GM19324 (cell line): Measurements from ENCODE around the gene CYTH4.
"Not testable (repeated sequence)": the region's sequence is repeated elsewhere in the genome, so short reads cannot be mapped to it uniquely, and the experiment has no call there.

ENCODE experiments used
- ATAC-seq: cut with Tn5 transposase; IDR thresholded peaks from one replicate; pipeline ENCODE4 v1.9.1; 2021; ENCODE audit warnings: mild to moderate bottlenecking, moderate library complexity; ENCODE audit not compliant: unreplicated experiment, low FRiP score

CYTH4 gene

DNA sequence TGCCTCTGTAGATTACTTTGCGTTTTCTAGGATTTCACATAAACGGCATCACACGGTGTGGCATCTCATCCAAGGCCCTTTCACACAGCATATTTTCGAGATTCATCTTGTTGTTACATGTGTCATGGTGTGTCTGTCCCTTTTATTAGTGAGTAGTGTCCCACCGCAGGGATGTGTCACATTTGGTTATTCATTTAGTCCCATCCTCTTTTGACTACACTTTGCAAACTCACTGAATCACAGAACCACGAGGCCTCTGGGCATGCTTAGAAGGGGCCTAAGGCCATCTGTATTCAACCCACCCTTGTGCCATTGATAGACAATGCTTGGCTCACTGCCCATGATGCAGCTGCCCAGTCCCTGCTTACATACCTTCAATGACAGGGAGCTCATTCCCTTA is 34.1 kb upstream of the CYTH4 start:
- ATAC-seq = no peak

DNA sequence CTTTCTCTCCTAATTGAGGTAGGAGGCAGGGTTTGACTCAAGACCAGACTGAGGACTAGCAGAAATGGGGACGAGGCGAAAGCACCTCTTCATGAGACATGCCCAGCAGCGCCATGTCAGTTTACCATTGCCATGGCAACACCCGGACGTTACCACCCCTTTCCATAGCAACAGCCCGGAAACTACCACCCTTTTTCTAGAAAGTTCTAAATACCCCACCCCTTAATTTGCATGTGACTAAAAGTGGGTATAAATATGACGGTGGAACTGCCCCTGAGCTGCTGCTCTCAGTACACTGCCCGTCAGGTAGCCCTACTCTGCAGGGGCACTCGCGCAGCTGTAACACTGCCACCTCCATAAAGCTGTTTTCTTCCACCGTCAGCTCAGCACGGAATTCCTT is 32.3 kb upstream of the CYTH4 start:
- ATAC-seq = no peak

DNA sequence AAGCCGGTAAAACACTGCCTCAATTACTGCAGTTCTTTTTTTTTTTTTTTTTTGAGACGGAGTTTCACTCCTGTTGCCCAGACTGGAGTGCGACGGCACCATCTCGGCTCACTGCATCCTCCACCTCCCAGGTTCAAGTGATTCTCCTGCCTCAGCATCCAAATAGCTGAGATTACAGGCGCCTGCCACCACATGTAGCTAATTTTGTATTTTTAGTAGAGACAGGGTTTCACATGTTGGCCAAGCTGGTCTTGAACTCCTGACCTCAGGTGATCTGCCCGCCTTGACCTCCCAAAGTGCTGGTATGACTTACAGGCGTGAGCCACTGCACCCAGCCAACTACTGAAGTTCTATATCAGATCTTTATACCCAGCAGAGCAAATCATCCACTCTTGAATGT is 30.5 kb upstream of the CYTH4 start:
- not testable (repeated sequence) for ATAC-seq

DNA sequence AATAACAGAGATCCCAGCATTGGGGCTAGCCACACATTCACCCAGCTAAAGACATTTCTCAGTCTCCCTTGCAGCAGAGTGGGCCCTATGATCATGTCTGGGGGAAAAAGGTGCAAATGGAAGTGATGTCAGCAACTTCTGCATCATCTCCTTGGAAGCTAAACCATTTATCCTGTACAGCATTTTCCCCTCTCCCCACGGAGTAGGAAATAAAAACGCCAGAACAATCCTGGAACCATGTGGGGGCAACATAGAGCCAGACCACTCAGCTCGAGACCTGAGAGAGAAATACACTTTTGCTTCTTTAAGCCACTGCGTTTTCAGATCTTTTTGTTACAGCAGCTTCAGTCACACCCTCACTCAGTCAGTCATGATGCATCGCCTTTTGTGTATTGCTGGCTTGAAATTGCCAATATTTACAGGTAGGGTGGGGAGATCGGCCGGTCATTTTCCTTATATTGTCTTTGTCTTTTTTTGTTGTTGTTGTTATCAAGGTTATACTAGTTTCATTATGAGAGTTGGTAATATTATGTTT is 29.1 kb upstream of the CYTH4 start:
- ATAC-seq = no peak

DNA sequence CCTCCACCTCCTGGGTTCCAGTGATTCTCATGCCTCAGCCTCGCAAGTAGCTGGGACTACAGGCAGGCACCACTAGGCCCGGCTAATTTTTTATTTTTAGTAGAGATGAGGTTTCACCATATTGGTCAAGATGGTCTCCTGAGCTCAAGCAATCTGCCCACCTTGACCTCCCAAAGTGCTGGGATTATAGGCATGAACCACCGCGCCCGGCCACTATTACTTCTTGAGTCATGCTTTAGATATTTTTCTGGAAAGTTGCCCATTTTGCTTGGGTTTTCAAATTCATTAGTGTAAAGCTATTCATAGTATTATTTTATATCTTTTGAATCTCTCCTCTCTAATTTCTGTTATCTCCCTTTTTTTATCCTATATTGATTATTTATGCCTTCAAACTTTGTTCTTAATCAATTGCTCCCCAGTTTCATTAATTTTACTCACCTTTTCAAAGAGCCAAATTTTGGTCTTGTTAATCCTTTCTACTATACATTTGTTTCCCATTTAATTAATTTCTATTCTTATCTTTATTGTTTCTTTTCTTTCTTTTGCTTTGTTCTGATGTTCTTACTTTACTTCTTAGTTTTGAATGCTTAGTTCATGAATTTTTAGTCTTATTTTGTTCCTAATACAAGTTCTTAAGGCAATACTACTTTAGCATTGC is 28.0 kb upstream of the CYTH4 start:
- ATAC-seq = no peak

DNA sequence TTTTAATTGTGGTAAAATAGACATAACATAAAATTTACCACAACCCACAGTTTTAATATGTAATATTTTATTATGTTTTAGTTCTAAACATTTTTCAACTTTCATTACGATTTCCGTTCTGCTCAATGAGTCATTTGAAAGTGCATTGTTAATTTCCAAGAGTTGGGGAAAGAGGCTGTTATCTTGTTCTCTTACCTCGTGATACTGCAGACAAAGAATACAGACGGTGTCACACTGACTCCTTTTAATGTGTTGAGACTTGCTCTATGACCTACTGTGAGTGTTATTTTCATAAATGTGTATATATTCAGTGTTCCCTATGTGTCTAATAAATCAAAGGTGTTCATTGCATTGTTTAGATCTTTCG is 27.5 kb upstream of the CYTH4 start:
- ATAC-seq = no peak

DNA sequence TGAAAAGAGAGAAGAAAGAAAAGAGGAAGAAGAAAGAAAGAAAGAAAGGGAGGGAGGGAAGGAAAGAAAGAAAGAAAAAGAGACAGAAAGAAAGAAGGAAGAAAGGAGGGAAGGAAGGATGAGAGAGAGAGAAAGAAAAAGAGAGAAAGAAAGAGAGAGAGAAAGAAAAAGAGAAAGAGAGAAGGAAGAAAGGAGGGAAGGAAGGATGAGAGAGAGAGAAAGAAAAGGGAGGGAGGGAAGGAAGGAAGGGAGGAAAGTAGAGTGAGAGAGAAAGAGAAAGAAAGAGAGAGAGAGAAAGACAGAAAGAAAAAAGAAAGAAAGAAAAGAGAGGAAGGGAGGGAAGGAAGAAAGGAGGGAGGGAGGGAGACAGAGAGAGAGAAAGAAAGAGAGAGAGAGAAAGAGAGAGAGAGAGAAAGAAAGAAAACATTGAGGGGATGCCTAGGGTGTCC is 26.7 kb upstream of the CYTH4 start:
- ATAC-seq = no peak

DNA sequence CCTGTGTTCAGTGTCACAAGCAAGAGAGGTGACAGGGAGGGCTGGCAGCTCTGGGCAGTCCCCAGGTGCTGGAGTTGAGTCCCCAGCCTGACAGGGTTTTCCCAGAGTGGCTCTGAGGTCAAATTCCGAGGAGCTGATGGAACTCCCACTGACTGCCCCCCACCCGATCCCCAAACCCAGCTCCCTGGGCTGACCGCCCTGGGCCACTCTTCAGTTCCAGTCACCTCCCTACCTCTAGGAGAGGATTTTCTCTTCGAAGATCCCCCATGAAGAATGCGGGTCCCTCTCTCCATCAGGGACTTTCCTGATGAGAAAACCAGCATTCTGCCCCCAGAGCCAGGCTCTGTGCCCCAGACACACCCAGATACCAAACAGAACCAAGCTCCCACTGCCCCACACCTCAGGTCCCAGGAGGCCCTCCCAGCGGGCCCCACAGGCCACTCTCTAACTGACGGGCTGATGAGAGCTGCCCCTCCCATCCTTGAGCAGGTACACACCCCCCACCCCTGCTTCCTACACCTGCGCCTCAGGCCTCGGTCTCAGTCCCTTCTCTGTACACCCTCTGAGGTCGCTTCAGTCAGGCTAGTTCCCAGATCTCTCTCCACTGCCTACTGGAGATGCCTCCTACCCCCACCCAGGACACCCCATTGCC is 26.1 kb upstream of the CYTH4 start:
- ATAC-seq = no peak

DNA sequence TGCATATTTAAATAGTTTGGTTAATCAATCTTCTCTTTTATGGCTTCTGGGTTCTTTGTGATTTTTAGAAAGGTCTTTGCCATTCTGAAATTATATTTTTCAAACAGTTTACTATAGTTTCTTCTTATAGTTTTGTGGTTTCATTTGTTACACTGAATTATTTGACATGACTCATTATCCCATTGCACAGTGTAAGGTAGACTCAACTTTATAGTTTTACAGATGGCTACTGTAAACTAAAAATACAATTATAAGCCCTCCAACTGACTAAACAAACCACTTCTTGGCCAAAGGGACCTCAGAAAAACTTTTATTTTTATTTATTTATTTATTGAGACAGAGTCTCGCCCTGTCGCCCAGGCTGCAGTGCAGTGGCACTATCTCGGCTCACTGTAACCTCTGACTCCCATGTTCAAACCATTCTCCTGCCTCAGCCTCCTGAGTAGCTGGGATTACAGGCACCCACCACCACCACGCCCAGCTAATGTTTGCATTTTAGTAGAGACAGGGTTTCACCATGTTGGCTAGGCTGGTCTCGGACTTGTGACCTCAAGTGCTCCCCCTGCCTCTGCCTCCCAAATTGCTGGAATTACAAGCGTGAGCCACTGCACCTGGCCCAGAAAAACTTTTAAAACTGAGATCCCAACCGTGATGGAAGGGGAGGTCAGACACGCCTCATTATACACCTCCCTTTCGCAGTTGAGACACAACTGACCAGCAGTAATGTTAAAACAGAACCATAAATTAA is 24.1 kb upstream of the CYTH4 start:
- no peak for ATAC-seq

DNA sequence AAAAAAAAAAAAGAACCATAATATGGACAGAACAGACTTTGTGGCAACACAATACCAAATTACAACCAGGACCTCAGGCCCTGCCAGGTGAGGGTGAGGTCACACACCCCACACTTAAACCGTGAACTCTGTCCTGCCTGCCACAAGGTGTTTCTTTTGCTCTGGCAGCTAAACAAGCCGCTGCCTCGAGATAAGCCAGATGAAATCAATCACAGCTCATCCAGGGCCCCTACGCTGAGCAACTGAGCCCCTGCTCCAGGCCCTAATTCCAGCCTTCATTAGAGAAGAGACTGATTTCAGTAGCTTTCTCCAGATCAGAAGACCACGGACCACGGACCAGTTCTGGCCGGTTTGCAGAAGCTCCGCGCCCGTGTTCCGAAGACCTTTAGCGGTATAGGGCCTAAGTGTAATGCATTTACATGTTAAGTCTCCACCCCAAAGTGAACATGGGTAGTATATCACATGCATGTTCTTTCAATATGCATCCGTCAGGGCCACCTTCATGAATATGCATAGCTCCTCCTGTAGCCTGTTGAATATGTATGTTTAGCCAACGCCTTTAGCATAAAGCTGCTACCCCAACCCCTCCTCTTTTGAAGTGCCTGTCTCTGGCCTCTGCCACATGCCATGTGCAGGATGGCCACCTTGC is 23.4 kb upstream of the CYTH4 start:
- no peak for ATAC-seq

DNA sequence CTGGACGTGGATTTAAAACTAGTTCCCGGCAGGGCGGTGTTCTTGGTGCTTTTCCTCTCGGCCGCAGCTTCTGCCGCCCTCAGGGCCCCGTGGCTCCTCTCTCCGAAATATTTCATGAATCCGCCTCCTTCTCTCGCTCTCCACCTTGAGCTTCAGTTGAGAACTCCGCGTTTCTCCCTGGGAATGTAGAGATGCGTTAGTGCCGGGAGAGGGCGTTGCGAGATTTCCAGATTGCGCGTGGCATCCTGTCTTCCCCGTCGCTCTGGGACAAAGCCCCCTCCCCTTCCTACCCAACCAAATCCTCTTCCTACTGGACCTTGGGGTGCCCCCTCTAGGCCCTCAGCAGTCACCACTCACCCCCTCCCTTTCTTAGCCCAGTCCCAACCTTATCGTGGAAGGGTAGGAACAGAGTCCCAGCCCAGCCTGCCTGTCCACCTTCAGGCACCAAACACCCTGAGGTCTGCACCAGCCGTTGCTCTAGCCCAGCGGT is 22.7 kb upstream of the CYTH4 start:
- ATAC-seq = no peak

DNA sequence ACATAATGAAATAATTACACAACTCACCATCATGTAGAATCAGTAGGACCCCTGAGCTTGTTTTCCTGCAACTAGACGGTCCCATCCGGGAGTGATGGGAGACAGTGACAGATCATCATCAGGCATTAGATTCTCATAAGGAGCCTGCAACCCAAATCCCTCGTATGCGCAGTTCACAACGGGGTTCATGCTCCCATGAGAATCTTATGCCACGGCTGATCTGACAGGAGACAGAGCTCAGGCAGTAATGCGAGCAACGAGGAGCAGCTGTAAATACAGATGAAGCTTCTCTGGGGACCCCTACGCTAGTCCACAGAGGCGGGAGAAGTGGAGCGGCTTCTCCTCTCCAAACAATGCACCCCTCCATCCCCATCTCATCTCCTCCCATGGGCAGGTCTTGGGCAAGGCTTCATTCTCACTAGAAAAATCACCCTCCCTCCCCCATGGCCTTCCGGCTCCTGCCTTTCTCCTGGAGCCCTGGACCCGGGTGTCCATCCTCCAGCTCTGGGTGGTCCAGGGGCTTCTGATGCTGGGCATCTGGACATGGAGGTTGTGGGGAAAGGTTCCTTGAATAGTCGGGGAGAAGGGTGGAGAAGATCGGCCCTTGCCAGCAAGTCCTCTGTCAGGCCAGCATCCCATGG is 22.0 kb upstream of the CYTH4 start:
- ATAC-seq = no peak

DNA sequence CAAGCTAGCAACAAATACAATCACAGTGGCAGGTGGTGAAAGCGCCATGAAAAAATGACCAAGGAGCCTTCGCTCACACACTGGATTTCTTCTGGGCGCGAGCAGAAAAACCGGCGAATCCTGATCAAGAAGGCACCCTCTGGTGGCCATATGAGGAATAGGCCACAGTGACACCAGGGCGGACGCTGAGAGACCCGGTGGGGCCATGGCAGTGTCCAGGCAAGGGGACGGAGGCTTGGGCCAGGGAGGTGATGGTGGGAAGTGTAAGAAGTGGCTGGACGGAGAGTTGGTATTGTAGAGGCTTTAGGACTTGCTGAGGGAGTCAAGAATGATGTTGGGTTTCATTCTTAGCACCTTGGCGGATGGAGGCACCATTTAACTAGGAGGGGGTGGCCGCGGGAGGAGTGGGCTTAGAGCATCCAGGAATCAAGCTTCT is 21.4 kb upstream of the CYTH4 start:
- ATAC-seq = no peak

DNA sequence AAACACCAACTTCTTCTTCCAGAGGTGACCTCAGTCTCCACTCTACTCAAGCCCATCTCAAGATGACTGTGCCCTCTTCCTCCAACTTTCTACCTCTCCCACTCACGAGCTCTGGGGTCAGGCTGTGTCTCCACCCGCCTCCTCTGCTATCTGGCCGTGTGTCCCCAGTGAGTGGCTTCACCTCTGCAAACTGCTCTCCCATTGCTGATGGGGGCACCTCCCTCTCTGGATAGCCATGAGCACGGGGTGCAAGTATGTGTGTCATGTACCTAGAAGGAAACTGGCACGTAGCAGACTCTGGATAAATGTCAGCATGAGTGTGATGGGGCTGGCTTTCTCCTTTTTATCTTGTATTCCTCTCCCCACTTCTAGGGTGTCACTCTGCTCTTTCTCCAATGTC is 20.0 kb upstream of the CYTH4 start:
- ATAC-seq = no peak

DNA sequence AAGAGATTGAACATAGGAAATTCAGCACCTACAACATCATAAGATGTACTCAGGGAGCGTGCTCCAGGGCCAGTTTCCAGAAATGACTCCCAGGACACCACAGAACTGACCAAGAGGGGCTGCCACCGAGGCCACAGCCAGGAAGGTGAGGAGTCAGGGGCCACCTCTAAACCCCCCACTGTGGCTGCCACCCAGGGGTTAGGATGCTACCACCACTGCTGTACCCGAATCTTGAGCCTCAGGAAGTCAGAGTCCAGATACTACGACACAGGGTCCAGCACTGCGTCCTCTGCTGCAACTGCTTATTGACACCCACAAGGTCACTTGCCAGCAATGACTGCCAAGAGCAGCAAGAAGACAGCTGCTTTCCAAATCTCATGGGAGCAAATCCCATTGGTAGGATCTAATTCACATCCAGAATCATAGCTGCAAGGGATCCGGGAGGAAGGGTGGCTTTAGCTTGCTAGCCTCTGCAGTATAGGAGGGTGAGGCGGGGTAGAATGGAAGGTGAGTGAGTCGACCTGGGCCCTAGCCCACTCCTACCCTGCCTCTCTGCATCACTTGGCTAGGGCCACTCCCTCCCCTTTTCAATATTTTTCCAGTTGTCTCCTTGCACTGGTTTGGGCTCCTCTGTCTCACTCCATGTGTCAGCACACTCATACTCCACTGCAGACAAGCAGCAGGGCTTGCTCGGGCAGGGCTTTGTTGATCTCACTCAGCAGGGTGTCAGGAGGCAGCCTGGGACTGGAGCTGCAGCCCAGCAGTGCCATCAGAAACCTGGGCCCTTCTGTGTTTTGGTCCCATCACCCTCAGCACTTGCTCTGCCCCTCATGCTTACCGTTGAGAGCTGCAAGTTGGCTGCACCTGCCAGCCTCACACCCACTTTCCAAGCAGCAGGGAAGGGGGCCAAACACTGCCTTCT is 18.1 kb upstream of the CYTH4 start:
- ATAC-seq = no peak

DNA sequence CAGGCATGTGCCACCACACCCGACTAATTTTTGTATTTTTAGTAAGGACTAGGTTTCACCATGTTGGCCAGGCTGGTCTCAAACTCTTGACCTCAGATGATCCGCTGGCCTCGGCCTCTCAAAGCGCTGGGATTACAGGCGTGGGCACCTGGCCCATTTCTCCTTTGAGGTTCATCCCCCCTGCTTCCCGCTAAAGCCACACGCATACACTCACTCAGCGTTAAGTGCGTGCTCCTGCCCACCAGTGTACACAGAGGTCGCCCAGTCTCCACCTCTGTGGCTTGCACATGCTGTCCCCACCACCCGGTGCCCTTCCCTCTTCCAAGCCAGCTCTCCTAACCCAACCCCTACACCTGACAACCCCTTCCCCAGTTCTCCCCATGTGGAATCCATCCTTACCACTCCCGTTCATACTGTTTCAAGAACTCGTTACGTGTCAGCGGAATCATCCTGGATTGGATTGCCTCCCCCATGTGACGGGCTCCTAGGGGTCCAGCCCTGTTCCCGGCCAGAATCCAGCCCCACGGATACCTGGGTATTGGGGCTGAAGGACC is 15.7 kb upstream of the CYTH4 start:
- ATAC-seq = no peak

DNA sequence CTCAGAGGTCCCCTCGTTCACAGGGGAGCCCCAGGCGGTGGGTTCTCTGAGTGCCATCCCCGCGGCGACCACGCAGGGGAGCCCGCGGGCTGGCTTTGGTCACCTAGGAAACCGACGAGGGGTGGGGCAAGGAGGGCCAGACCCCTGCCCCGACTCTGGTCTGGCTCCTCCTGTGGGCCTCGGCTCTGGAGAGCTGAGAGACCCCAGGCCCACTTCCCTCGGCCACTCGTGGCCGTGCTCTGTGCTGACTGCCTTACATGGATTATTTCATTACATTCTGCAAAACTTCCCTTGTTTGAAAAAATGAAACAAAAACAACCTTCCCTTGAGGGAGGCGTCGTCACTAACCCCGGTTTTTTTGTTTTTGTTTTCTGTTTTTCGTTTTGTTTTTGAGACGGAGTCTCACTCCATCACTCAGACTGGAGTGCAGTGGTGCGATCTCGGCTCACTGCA is 15.1 kb upstream of the CYTH4 start:
- ATAC-seq = peak; percentile 79

DNA sequence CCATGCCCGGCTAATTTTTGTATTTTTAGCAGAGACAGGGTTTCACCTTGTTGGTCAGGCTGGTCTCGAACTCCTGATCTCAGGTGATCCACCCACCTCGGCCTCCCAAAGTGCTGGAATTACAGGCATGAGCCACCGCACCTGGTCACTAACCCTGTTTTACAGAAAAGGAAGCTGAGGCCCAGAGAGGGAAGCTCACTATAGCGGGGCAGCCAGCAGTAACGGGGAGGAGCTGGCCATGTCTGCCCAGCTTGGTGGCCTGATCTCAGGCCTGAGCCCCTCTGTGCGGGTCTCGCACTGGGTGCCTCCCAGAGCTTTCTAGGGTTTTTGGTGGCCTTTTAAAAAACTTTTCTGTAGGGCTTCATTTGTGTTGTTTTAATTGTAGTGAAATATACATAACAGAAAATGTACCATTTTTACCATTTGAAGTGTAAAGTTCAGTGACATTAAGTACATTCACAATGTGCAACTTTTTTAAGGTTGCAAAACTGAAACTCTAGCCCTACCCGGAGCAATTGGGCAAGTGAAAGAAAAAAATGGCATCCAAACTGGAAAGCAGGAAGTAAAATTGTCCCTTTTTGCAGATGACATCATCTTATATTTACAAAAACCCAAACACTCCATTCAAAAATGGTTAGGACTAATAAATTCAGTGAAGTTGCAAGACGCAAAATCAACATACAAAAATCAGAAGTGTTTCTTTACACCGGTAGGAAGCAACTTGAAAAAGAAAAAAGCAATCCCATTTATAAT is 14.5 kb upstream of the CYTH4 start:
- no peak for ATAC-seq
